ENCODE data around the gene TCF7L2. TPM values are rescaled to one million over a fixed set of nuclear protein-coding genes. Genes with fewer than 3 reads are reported as not detected.

Gene TCF7L2
- total RNA-seq, 3 donors from 2014 or later, result 33.1 to 44.2 (median 34.1) TPM

GRCh38 chr10:113175756-113176651 lies 226.0 kb downstream of the TCF7L2 start:
- no peak for DNase-seq (ENCODE audit: low spot score in 2 of 2)
- no peak for TF ChIP-seq CTCF (IDR thresholded peaks at IDR 0.05)
- TF ChIP-seq POLR2AphosphoS5 (IDR thresholded peaks at IDR 0.05), result no peak
- TF ChIP-seq POLR2A (IDR thresholded peaks at IDR 0.05), result no peak
- intact Hi-C loops (cut with DNase I; ENCODE audit: low total_unique reads), result no loop called here

GRCh38 chr10:113176652-113177155 lies 226.7 kb downstream of the TCF7L2 start:
- intact Hi-C loops (cut with DNase I; ENCODE audit: low total_unique reads), result no loop called here
- Histone ChIP-seq H3K27ac (no peak overlapping the region), H3K36me3 (no peaks in the 10 kb centered on the region), H3K27me3 (no peaks in the 10 kb centered on the region), H3K4me1 (no peaks in the 10 kb centered on the region), H3K4me3 (no peak overlapping the region), H3K9me3 (no peaks in the 10 kb centered on the region)
- DNase-seq (ENCODE audit: low spot score in 2 of 2), result no peak
- TF ChIP-seq POLR2A (IDR thresholded peaks at IDR 0.05) (no peak), POLR2AphosphoS5 (IDR thresholded peaks at IDR 0.05) (no peak), CTCF (IDR thresholded peaks at IDR 0.05) (no peak)

More at GRCh38 chr10:113175756-113176651, 226.0 kb downstream of the TCF7L2 start:
- no peak overlapping the region for H3K4me3 ChIP-seq
- no peak overlapping the region for H3K27ac ChIP-seq
- H3K4me1 ChIP-seq, result no peaks in the 10 kb centered on the region
- H3K9me3 ChIP-seq, result no peaks in the 10 kb centered on the region
- H3K36me3 ChIP-seq, result no peaks in the 10 kb centered on the region
- H3K27me3 ChIP-seq, result no peaks in the 10 kb centered on the region

- Histone ChIP-seq H3K4me3 (no peak overlapping the region), H3K9me3 (no peaks in the 10 kb centered on the region), H3K36me3 (no peaks in the 10 kb centered on the region), H3K27ac (peak overlapping the region in 1 of 2 donors; percentile 19), H3K27me3 (no peaks in the 10 kb centered on the region), H3K4me1 (no peaks in the 10 kb centered on the region)
- intact Hi-C loops (cut with DNase I; ENCODE audit: low total_unique reads), result no loop called here
- DNase-seq (ENCODE audit: low spot score in 2 of 2), result no peak
- TF ChIP-seq POLR2A (IDR thresholded peaks at IDR 0.05) (no peak), POLR2AphosphoS5 (IDR thresholded peaks at IDR 0.05) (no peak), CTCF (IDR thresholded peaks at IDR 0.05) (no peak)
These were observed 227.3 kb downstream of the TCF7L2 start for GRCh38 chr10:113177156-113177935.

GRCh38 chr10:113177936-113178335 lies 227.9 kb downstream of the TCF7L2 start:
- TF ChIP-seq POLR2A (IDR thresholded peaks at IDR 0.05), result no peak
- Histone ChIP-seq H3K27me3 (no peaks in the 10 kb centered on the region), H3K4me3 (no peak overlapping the region), H3K9me3 (no peaks in the 10 kb centered on the region), H3K36me3 (no peaks in the 10 kb centered on the region), H3K4me1 (no peaks in the 10 kb centered on the region), H3K27ac (peak overlapping the region in 1 of 2 donors; percentile 19)
- no peak for DNase-seq (ENCODE audit: low spot score in 2 of 2)
- intact Hi-C loops (cut with DNase I; ENCODE audit: low total_unique reads), result no loop called here

- no peak for DNase-seq (ENCODE audit: low spot score in 2 of 2)
- Histone ChIP-seq H3K9me3 (no peaks in the 10 kb centered on the region), H3K4me3 (no peak overlapping the region), H3K36me3 (no peaks in the 10 kb centered on the region), H3K27me3 (no peaks in the 10 kb centered on the region), H3K4me1 (no peaks in the 10 kb centered on the region), H3K27ac (peak overlapping the region in 1 of 2 donors; percentile 20)
- TF ChIP-seq POLR2AphosphoS5 (IDR thresholded peaks at IDR 0.05), result no peak
- TF ChIP-seq CTCF (IDR thresholded peaks at IDR 0.05), result no peak
- TF ChIP-seq POLR2A (IDR thresholded peaks at IDR 0.05), result no peak
- intact Hi-C loops (cut with DNase I; ENCODE audit: low total_unique reads), result no loop called here
These were observed 228.7 kb downstream of the TCF7L2 start for GRCh38 chr10:113178771-113179170.
